Measurements from ENCODE around the gene SSBP3.
A peak's percentile ranks its signal among the peaks of the same experiment; 100 is the strongest.

Gene SSBP3

GRCh38 chr1:54302951-54303843 lies 103.0 kb downstream of the SSBP3 start:
- no peak for DNase-seq

GRCh38 chr1:54302549-54302948 lies 103.6 kb downstream of the SSBP3 start:
- DNase-seq: no peak

- DNase-seq: no peak
Observed at GRCh38 chr1:54301497-54301896, 104.7 kb downstream of the SSBP3 start.

- DNase-seq: no peak
Observed at GRCh38 chr1:54300401-54300800, 105.8 kb downstream of the SSBP3 start.

GRCh38 chr1:54299037-54299436 lies 107.2 kb downstream of the SSBP3 start:
- DNase-seq: no peak

GRCh38 chr1:54298284-54299033 lies 107.7 kb downstream of the SSBP3 start:
- no peak for DNase-seq

GRCh38 chr1:54297596-54298283 lies 108.5 kb downstream of the SSBP3 start:
- no peak for DNase-seq

GRCh38 chr1:54296666-54297065 lies 109.5 kb downstream of the SSBP3 start:
- DNase-seq: no peak

- DNase-seq: no peak
Observed at GRCh38 chr1:54294887-54295286, 111.3 kb downstream of the SSBP3 start.

- no peak for DNase-seq
Observed at GRCh38 chr1:54292002-54292911, 113.9 kb downstream of the SSBP3 start.

GRCh38 chr1:54291276-54292001 lies 114.8 kb downstream of the SSBP3 start:
- DNase-seq: no peak

- no peak for DNase-seq
Observed at GRCh38 chr1:54290506-54291184, 115.5 kb downstream of the SSBP3 start.

- DNase-seq: no peak
Observed at GRCh38 chr1:54289712-54290233, 116.4 kb downstream of the SSBP3 start.

GRCh38 chr1:54287801-54288211 lies 118.4 kb downstream of the SSBP3 start:
- no peak for DNase-seq

- peak; percentile 35 to 63 for DNase-seq
Observed at GRCh38 chr1:54287176-54287650, 119.0 kb downstream of the SSBP3 start.

GRCh38 chr1:54285815-54286345 lies 120.3 kb downstream of the SSBP3 start:
- no peak for DNase-seq

- DNase-seq: peak in 1 of 2 experiments; percentile 22
Observed at GRCh38 chr1:54284781-54285529, 121.2 kb downstream of the SSBP3 start.

- DNase-seq: no peak
Observed at GRCh38 chr1:54283635-54284385, 122.4 kb downstream of the SSBP3 start.
